Stimulated activated CD4-positive, alpha-beta T cell treated with anti-CD3 and anti-CD28 coated beads, TNF-alpha, amount 100 ng/mL, for 48 hours (primary cell): ENCODE results near the gene CALCOCO1.
"Not testable (repeated sequence)": the region's sequence is repeated elsewhere in the genome, so short reads cannot be mapped to it uniquely, and the experiment has no call there.

Experiments used
- DNase-seq, 3 donors: peaks; one replicate each; pipeline ENCODE4 v3.0.0-alpha.2; 2020; ENCODE audit warnings: low read depth in 3 of 3

CALCOCO1 gene

GRCh38 chr12:53696655-53697331, 30.5 kb downstream of the CALCOCO1 start:
- DNase-seq, result no peak

- DNase-seq, result no peak
Measured at GRCh38 chr12:53696285-53696654, 31.0 kb downstream of the CALCOCO1 start.

- DNase-seq, result peak in 1 of 3 donors; percentile 31
Measured at GRCh38 chr12:53695152-53696145, 31.8 kb downstream of the CALCOCO1 start.

- DNase-seq, result no peak
Measured at GRCh38 chr12:53694756-53695151, 32.5 kb downstream of the CALCOCO1 start.

GRCh38 chr12:53688134-53688533, 39.1 kb downstream of the CALCOCO1 start:
- DNase-seq, result no peak

GRCh38 chr12:53686436-53686835, 40.8 kb downstream of the CALCOCO1 start:
- DNase-seq, result no peak

- no peak for DNase-seq
Measured at GRCh38 chr12:53684654-53685220, 42.5 kb downstream of the CALCOCO1 start.

GRCh38 chr12:53683983-53684382, 43.3 kb downstream of the CALCOCO1 start:
- DNase-seq, result no peak

- DNase-seq, result no peak
Measured at GRCh38 chr12:53683494-53683893, 43.8 kb downstream of the CALCOCO1 start.

GRCh38 chr12:53680061-53680460, 47.2 kb downstream of the CALCOCO1 start:
- not testable (repeated sequence) for DNase-seq

- no peak for DNase-seq
Measured at GRCh38 chr12:53677800-53678148, 49.5 kb downstream of the CALCOCO1 start.

- no peak for DNase-seq
Measured at GRCh38 chr12:53677016-53677799, 50.0 kb downstream of the CALCOCO1 start.

GRCh38 chr12:53676656-53677015, 50.6 kb downstream of the CALCOCO1 start:
- DNase-seq, result no peak

- DNase-seq, result peak; percentile 94 to 97 (median 96)
Measured at GRCh38 chr12:53675701-53676607, 51.3 kb downstream of the CALCOCO1 start, which contains the start of gene ATP5MC2. TSS of gene ATP5MC2 (minus strand) at chr12:53676083. CDS start at chr12:53672614, 3,469 bp downstream.

GRCh38 chr12:53674977-53675700, 52.1 kb downstream of the CALCOCO1 start:
- no peak for DNase-seq

- DNase-seq, result no peak
Measured at GRCh38 chr12:53670971-53671370, 56.3 kb downstream of the CALCOCO1 start.

GRCh38 chr12:53670308-53670707, 56.9 kb downstream of the CALCOCO1 start:
- no peak for DNase-seq

GRCh38 chr12:53667080-53667479, 60.2 kb downstream of the CALCOCO1 start:
- no peak for DNase-seq

GRCh38 chr12:53664936-53665335, 62.3 kb downstream of the CALCOCO1 start:
- DNase-seq, result no peak

GRCh38 chr12:53664191-53664590, 63.1 kb downstream of the CALCOCO1 start:
- no peak for DNase-seq
